Measurements from ENCODE around the gene KIAA0513. TPM values are rescaled to one million over a fixed set of nuclear protein-coding genes. Genes with fewer than 3 reads are reported as not detected.

Gene KIAA0513
- total and polyA plus RNA-seq, 2 donors (not counting 3 experiments of a cell fraction or from before 2014, with no cell fraction given): 1.8 to 4.3 TPM

DNA sequence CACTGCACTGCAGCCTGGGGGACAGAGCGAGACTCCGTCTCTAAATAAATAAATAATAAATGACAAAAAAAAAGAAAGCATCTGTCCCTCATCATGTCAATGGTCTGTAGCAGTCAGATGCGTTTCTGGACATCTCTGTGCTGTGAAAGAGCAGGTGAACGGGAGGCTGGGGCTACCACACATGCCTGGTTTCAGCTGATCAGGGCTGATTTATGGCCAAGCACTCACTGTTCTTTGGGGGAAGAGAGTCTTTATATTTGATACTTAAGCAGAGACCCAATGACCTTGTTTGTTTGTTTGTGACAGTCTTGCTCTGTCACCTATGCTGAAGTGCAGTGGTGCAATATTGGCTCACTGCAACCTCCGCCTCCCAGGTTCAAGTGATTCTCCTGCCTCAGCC lies 17.5 kb downstream of the KIAA0513 start:
- FAIRE-seq (no peak), DNase-seq (ENCODE audit: low read depth, low spot score) (no peak)
- no peaks in the 10 kb centered on the region for H3K9me1 ChIP-seq (replicated peaks; ENCODE audit: control insufficient read depth, extremely low read depth, insufficient read depth, low read length)
- intact Hi-C loops (cut with micrococcal nuclease): no loop called here
- no peak overlapping the region for H2AFZ ChIP-seq (ENCODE audit: low read depth, low read length)
- dilution Hi-C loops (cut with MboI; ENCODE audit: extremely low pct_ligation_motif_present, low sequenced_read_pairs): no loop called here
- TF ChIP-seq, protein P1, sequence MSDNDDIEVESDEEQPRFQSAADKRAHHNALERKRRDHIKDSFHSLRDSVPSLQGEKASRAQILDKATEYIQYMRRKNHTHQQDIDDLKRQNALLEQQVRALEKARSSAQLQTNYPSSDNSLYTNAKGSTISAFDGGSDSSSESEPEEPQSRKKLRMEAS (IDR thresholded peaks at IDR 0.05; ENCODE audit: insufficient read depth, insufficient read length): no peak
- TF ChIP-seq POLR2A (IDR thresholded peaks at IDR 0.05; ENCODE audit: low read depth, low read length) (no peak), GATA2 (IDR thresholded peaks at IDR 0.05; ENCODE audit: insufficient read depth, insufficient read length, low read depth, low read length) (no peak), EZH2 (IDR thresholded peaks at IDR 0.05; ENCODE audit: borderline replicate concordance, low read depth, low read length, severe bottlenecking) (no peak), JUN (IDR thresholded peaks at IDR 0.05; ENCODE audit: borderline replicate concordance, insufficient read depth, insufficient read length, low read depth) (no peak), MYC (IDR thresholded peaks at IDR 0.05; ENCODE audit: low read depth, low read length) (no peak), FOS (IDR thresholded peaks at IDR 0.05; ENCODE audit: borderline replicate concordance, insufficient read depth, low read length) (no peak), POLR2AphosphoS5 (IDR thresholded peaks at IDR 0.05; ENCODE audit: insufficient read depth, low read depth, low read length) (no peak)
- TF ChIP-seq, protein P2, sequence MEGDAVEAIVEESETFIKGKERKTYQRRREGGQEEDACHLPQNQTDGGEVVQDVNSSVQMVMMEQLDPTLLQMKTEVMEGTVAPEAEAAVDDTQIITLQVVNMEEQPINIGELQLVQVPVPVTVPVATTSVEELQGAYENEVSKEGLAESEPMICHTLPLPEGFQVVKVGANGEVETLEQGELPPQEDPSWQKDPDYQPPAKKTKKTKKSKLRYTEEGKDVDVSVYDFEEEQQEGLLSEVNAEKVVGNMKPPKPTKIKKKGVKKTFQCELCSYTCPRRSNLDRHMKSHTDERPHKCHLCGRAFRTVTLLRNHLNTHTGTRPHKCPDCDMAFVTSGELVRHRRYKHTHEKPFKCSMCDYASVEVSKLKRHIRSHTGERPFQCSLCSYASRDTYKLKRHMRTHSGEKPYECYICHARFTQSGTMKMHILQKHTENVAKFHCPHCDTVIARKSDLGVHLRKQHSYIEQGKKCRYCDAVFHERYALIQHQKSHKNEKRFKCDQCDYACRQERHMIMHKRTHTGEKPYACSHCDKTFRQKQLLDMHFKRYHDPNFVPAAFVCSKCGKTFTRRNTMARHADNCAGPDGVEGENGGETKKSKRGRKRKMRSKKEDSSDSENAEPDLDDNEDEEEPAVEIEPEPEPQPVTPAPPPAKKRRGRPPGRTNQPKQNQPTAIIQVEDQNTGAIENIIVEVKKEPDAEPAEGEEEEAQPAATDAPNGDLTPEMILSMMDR (IDR thresholded peaks at IDR 0.05; ENCODE audit: extremely low read depth in 1 of 2, insufficient read depth in 1 of 2, low read depth in 1 of 2, low read length in 2 of 2): no peak
- no peaks in the 10 kb centered on the region for H3K36me3 ChIP-seq (ENCODE audit: control insufficient read depth in 2 of 2, extremely low read depth in 1 of 2, insufficient read depth in 2 of 2, low read length in 2 of 2)
- no peak overlapping the region for H3K27ac ChIP-seq (ENCODE audit: insufficient read depth, low read depth, low read length)
- no peak overlapping the region for H3K4me2 ChIP-seq (ENCODE audit: insufficient read depth, low read length)
- CTCF ChIA-PET: interaction anchor here (1.2 to 2.6 kb wide), 2 partner anchors 17 to 42 kb away, joined by 3 to 11 read pairs; partner anchors contain the start of gene KIAA0513
- H3K4me3 ChIP-seq (replicated peaks in 1 of 3; ENCODE audit: insufficient read depth in 1 of 3, low read depth in 1 of 3, low read length in 3 of 3): no peak overlapping the region
- no peak overlapping the region for H3K9ac ChIP-seq (replicated peaks; ENCODE audit: extremely low read depth, insufficient read depth, low read length)
- BruUV-seq (replicated peaks): no TSS peak
- H3K4me1 ChIP-seq (ENCODE audit: control insufficient read depth, extremely low read depth, insufficient read depth, low read length): no peaks in the 10 kb centered on the region
- no peaks in the 10 kb centered on the region for H4K20me1 ChIP-seq (replicated peaks; ENCODE audit: control insufficient read depth, extremely low read depth, insufficient read depth, low read length)
- no peaks in the 10 kb centered on the region for H3K79me2 ChIP-seq (ENCODE audit: control insufficient read depth, insufficient read depth, low read length)
- POLR2A ChIA-PET: no interaction called here
- H3K27me3 ChIP-seq (ENCODE audit: control insufficient read depth in 2 of 2, insufficient read depth in 2 of 2, low read length in 2 of 2): no peaks in the 10 kb centered on the region
- H3K9me3 ChIP-seq (replicated peaks; ENCODE audit: control insufficient read depth, insufficient read depth, low read length): no peaks in the 10 kb centered on the region

Data from endothelial cell of umbilical vein (primary cell).